GM12891 (cell line): ENCODE measurements around the gene MPC1.

Experiments used
- POLR2AphosphoS5 ChIP-seq: IDR thresholded peaks from 2 replicates; pipeline ENCODE4 v1.6.1; 2011; ENCODE audit warnings: low read depth, low read length, control low read depth
- POU2F2 ChIP-seq: IDR thresholded peaks from 2 replicates; pipeline ENCODE4 v1.6.1; 2011; ENCODE audit warnings: low read depth, mild to moderate bottlenecking, control low read depth, low read length, moderate library complexity
- TAF1 ChIP-seq: IDR thresholded peaks from 2 replicates; pipeline ENCODE4 v1.6.1; 2011; ENCODE audit warnings: low read depth, low read length, control low read depth

DNA sequence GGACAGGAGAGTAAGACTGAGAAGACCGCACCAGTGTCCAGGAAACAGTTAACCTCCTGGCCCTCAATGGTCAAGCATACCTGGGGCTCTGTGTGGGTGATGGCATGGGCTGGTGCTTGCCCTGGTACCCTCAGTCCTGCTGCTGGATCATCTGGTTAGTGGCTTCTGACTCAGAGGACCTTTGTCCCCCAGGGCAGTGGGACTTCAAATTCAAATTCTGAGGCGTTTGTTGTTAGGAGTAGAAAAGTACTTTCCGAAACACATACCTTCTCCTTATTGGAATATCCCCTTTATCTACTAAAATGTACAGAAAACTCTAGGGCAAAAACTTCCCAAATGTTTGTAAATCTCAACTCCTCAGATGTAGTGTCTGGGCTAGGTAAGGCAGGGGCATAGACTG lies 36.3 kb downstream of the MPC1 start:
- TF ChIP-seq TAF1 (no peak), POLR2AphosphoS5 (no peak), POU2F2 (no peak)
